ENCODE data around the gene HAUS7.

The HAUS7 gene

DNA sequence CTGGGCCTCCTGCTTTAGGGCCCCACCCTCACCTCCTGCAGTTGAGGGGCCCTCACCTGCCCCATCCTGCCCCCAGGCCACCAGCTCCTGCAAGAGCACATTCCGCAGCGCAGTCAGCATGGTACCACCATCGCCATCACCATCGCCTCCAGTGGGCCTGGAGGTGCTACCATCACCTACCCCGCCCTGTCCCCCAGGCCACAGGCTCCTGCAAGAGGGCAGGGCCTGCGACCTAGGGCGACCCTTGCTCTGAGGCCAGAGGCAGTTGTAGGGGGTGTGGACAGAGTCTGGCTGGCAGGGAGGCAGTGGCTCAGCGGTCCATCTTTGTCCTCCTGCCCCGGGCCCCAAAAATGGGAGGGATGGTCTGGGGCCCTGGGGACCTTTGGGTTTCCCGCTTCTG lies 3.9 kb upstream of the HAUS7 start:
- H3K27ac ChIP-seq = peak overlapping the region; percentile 48 to 91
- TF ChIP-seq, protein P1, sequence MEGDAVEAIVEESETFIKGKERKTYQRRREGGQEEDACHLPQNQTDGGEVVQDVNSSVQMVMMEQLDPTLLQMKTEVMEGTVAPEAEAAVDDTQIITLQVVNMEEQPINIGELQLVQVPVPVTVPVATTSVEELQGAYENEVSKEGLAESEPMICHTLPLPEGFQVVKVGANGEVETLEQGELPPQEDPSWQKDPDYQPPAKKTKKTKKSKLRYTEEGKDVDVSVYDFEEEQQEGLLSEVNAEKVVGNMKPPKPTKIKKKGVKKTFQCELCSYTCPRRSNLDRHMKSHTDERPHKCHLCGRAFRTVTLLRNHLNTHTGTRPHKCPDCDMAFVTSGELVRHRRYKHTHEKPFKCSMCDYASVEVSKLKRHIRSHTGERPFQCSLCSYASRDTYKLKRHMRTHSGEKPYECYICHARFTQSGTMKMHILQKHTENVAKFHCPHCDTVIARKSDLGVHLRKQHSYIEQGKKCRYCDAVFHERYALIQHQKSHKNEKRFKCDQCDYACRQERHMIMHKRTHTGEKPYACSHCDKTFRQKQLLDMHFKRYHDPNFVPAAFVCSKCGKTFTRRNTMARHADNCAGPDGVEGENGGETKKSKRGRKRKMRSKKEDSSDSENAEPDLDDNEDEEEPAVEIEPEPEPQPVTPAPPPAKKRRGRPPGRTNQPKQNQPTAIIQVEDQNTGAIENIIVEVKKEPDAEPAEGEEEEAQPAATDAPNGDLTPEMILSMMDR (IDR thresholded peaks at IDR 0.05) = no peak
- DNase-seq (ENCODE audit: low spot score) = no peak
- peak overlapping the region; percentile 56 for H3K4me3 ChIP-seq

DNA sequence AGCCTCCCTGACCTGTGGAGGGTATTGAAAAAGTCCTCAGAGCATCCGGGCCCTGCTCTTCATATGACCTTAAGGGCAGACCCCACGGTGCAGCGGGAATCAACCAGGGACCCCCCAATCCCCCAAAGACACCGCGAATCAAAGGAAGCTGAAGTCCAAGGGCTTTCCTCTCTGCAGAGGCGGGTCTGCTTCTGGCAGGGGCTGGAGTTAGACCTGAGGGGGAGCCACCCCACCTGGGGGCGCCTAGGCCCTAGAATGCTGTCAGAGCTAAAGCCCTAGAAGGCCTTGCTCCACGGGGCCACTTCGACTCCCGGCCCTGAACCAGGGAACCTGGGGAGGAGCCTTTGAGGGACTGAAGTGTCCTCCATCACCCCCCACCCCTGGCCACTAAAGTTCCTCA lies 2.8 kb upstream of the HAUS7 start:
- H3K27ac ChIP-seq = peak overlapping the region; percentile 37 to 91
- TF ChIP-seq, protein P1 (IDR thresholded peaks at IDR 0.05) = no peak
- no peak overlapping the region for H3K4me3 ChIP-seq
- DNase-seq (ENCODE audit: low spot score) = no peak

DNA sequence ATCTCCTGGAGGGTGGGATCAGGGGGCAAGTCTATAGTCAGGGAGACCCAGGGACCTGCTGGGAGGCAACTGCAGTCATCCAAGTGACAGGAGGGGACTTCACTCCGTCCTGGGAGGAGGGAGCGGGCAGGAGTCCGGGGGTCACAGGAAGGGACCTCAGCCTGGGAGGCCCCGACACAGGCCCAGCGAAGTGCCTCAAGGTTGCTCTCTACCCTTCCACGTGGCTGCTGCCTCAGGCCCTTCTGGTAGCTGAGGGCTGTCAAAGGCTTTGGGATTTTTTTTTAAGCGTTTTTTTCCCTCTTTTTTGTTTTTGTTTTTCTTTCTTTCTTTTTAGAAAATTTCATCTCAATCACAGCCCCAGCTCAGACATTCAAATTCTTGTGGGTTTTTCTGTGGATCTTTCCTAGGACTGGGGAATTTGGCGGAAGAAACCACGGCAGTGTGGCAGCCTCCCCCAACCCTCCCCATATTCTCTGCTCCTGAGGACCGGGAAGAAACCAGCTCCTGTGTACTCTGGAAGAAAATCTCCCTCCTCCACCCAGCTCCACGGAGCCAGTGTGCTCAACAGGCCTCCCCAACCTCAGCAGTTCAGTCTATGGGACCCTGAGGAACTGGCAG lies 1.4 kb upstream of the HAUS7 start:
- TF ChIP-seq, protein P1 (IDR thresholded peaks at IDR 0.05) = no peak
- no peak for DNase-seq (ENCODE audit: low spot score)
- peak overlapping the region; percentile 37 to 91 for H3K27ac ChIP-seq
- no peak overlapping the region for H3K4me3 ChIP-seq

DNA sequence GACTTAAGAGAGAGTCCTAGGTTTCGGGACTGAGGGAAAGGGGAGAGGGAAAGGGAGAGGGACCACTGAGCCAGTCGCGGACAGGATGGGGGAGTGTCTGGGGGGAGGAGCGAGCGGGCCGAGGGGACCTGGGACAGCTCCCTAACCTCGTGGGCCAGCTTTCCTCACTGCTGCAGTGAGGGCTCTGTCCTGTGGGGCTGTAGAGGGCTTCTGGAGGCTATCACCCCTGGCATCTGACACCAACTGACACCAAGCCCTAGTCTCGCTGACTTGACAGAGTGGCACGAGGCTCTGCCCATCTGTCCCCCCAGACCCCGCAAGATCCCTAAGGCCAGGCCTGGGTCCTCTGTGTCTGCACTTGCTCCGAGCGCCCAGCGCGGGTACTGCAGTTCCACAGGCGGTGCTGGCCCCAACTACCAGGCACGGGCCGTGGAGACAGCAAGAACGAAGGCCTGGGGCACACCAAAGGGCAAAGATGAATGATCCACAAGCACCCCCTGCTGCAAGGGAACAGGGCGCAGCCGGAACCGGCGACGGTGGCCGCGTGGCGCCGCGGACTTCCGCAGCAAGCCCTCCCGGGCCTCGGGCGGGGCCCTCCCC lies 465 bp downstream of the HAUS7 start:
- Histone ChIP-seq H3K27ac (peak overlapping the region in 1 of 2 donors; percentile 43), H3K4me3 (peak overlapping the region; percentile 72)
- no peak for DNase-seq (ENCODE audit: low spot score)
- TF ChIP-seq, protein P1 (IDR thresholded peaks at IDR 0.05) = no peak

DNA sequence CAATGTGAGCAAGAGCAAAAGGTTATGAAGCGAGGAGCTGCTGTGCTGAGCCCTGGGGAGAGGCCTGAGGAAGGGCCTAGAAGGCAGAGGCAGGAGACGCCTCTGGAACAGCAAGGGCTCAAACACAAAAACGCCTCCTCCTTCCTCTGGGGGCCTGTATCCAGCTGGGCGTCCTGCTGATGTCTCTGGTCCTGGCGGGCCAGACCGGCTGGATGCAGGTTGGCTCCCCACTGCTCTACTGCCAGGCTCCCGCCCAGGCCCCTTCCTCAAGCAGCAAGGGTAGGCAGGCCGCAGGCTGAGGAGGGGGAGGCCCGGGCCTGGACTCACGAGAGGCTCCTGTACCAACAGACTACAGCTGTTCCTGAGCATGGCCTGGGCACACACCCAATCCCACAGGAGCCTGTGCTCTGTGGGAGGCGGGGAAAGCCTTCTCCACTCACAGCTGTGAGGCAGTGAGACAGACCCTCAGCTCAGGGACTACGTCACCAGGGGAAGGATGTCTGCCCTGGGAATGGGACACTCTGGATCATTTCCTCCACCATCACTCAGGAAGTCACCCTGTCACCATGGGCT lies 2.3 kb downstream of the HAUS7 start:
- Histone ChIP-seq H3K4me3 (no peak overlapping the region), H3K27ac (no peak overlapping the region)
- no peak for DNase-seq (ENCODE audit: low spot score)
- TF ChIP-seq, protein P1 (IDR thresholded peaks at IDR 0.05) = no peak

DNA sequence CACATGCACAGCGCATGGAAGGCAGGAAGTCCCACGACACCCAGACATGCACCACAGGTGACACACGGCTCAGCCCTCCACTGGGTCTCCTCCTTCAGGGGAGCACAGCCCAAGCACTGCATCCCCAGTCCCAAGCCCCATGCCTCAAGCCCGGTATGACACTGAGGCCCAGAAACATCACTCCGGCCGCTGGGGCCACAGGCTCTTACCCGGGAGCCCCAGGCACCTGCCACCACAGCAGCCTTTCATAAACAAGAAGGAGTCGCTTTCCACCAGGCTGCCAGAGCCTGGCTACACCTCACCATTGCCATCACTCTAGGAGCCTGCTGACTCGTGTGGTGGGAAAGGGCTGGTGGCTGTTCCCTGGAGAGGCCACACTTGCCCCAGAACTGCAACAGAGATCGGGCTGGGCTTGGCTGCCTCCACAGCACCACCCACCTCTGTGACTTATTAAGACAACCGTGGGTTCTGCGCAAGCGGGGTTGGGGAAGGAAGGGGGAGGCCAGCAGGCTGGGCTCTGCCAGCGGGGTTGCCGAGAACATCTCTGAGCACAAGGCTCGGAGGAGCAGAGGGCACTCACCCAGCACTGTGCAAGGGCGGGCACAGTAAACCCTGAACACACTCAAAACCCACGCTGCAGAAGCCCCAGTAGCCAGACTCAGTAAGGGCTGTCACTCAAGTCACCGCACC lies 4.5 kb downstream of the HAUS7 start:
- DNase-seq (ENCODE audit: low spot score) = no peak
- TF ChIP-seq, protein P1 (IDR thresholded peaks at IDR 0.05) = no peak
- Histone ChIP-seq H3K4me3 (no peak overlapping the region), H3K27ac (no peak overlapping the region)

All from coronary artery (tissue), 2 donors.